ENCODE data around the gene SCGB3A2. TPM values are rescaled to one million over a fixed set of nuclear protein-coding genes. Genes with fewer than 3 reads are reported as not detected.

The SCGB3A2 gene
- total RNA-seq, 1 donor from 2014 or later: not detected

- intact Hi-C loops (cut with DNase I): no loop called here
- H3K27ac ChIP-seq: no peak overlapping the region
- H3K36me3 ChIP-seq: no peaks in the 10 kb centered on the region
- TF ChIP-seq, protein P1, sequence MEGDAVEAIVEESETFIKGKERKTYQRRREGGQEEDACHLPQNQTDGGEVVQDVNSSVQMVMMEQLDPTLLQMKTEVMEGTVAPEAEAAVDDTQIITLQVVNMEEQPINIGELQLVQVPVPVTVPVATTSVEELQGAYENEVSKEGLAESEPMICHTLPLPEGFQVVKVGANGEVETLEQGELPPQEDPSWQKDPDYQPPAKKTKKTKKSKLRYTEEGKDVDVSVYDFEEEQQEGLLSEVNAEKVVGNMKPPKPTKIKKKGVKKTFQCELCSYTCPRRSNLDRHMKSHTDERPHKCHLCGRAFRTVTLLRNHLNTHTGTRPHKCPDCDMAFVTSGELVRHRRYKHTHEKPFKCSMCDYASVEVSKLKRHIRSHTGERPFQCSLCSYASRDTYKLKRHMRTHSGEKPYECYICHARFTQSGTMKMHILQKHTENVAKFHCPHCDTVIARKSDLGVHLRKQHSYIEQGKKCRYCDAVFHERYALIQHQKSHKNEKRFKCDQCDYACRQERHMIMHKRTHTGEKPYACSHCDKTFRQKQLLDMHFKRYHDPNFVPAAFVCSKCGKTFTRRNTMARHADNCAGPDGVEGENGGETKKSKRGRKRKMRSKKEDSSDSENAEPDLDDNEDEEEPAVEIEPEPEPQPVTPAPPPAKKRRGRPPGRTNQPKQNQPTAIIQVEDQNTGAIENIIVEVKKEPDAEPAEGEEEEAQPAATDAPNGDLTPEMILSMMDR (IDR thresholded peaks at IDR 0.05): no peak
- no peak for DNase-seq (ENCODE audit: low spot score in 2 of 2)
- no peak overlapping the region for H3K4me3 ChIP-seq
- H3K27me3 ChIP-seq: no peaks in the 10 kb centered on the region
- no peaks in the 10 kb centered on the region for H3K4me1 ChIP-seq
- no peaks in the 10 kb centered on the region for H3K9me3 ChIP-seq
Observed at GRCh38 chr5:147876141-147876540, 2.4 kb upstream of the SCGB3A2 start.

DNA sequence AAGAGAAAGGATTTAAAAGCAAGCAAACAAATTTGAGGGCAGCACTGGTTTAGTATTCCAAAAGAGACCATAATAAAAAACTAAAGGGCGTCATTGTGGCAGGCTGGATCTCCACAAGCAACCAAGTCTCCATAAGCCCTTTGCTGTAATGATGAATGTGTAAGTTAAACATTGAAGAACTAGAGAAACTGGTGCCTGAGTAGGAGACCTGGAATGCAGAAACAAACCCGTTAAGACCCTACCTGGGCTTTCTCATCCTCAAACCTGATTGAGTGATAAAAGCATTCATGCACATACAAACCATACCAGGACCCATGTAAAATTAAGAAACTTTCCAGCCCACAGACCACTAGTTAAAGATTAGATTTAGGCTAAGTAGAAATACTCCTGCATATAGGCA is 1.9 kb upstream of the SCGB3A2 start:
- Histone ChIP-seq H3K4me3 (no peak overlapping the region), H3K9me3 (no peaks in the 10 kb centered on the region), H3K36me3 (no peaks in the 10 kb centered on the region), H3K4me1 (no peaks in the 10 kb centered on the region), H3K27me3 (no peaks in the 10 kb centered on the region), H3K27ac (no peak overlapping the region)
- TF ChIP-seq, protein P1 (IDR thresholded peaks at IDR 0.05): no peak
- intact Hi-C loops (cut with DNase I): no loop called here
- no peak for DNase-seq (ENCODE audit: low spot score in 2 of 2)

DNA sequence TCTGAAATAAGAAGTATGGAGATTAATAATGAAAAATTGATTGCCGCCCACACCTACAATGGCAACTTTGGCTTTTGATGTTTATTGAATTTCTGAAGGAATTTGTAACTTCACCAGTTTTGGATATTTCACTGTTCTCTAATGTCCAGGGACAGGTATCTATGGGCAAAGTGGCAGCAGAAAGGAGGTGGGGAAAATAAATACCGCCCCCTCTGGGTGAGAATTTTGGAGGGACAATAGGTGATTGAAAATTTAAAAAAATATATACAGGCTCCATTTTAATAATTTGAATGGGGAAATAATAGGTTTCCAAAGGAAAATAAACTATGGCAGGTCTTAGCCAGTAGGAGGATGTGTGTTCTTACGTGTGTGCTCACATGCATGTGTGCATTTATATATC is 1.3 kb downstream of the SCGB3A2 start:
- Histone ChIP-seq H3K4me3 (no peak overlapping the region), H3K27me3 (no peaks in the 10 kb centered on the region), H3K4me1 (no peaks in the 10 kb centered on the region), H3K36me3 (peaks cover 0 to 6% of the 10 kb centered on the region in 2 donors), H3K27ac (no peak overlapping the region), H3K9me3 (no peaks in the 10 kb centered on the region)
- TF ChIP-seq, protein P1 (IDR thresholded peaks at IDR 0.05): no peak
- no peak for DNase-seq (ENCODE audit: low spot score in 2 of 2)
- intact Hi-C loops (cut with DNase I): no loop called here

GRCh38 chr5:147880487-147880886 is 2.0 kb downstream of the SCGB3A2 start:
- intact Hi-C loops (cut with DNase I): no loop called here
- H3K9me3 ChIP-seq: no peaks in the 10 kb centered on the region
- no peaks in the 10 kb centered on the region for H3K27me3 ChIP-seq
- TF ChIP-seq, protein P1 (IDR thresholded peaks at IDR 0.05): no peak
- DNase-seq (ENCODE audit: low spot score in 2 of 2): no peak
- H3K36me3 ChIP-seq: peaks cover 0 to 8% of the 10 kb centered on the region in 2 donors
- no peak overlapping the region for H3K27ac ChIP-seq
- H3K4me1 ChIP-seq: no peaks in the 10 kb centered on the region
- no peak overlapping the region for H3K4me3 ChIP-seq

DNA sequence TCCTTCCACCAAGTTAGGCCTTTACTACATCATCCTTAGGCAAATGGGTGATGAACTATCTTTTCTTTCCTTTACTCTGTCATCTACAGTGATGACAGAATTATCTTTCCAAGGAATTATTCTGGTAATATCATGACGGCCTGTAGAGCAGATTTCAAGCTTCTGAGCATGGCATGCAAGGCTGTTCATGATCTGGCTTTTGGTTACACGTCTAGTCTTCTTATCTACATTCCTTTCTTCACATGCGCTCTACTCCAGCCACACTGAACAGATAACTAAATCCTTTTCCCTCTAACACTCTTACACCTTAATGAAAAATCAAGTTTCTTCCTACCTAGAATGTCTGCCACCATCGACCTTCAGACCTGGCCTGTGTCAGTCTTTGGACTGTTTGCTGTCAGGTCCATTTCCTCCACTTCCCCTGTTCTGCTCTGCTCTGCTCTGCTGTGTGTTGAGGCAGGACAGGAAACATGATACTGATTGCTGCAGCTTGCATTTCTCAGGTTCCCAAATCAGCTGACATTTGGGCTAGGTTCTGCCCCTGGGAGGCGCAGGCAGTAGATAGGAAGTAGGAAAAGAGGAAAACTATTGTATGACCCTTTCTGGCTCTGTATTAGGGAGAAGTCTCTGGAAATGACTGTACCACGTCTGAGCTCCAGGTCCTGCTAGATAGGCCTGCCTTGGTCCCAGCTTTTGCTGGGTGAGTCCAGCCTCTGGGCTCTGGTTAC is 4.2 kb downstream of the SCGB3A2 start:
- Histone ChIP-seq H3K27me3 (no peaks in the 10 kb centered on the region), H3K36me3 (peaks cover 0 to 8% of the 10 kb centered on the region in 2 donors), H3K4me3 (no peak overlapping the region), H3K27ac (peak overlapping the region in 1 of 2 donors; percentile 18), H3K4me1 (peaks cover 0 to 3% of the 10 kb centered on the region in 2 donors), H3K9me3 (no peaks in the 10 kb centered on the region)
- DNase-seq (ENCODE audit: low spot score in 2 of 2): no peak
- intact Hi-C loops (cut with DNase I): loop anchor here (2.0 kb wide), 1 partner anchor 22 kb away; no protein-coding TSS in a partner anchor
- TF ChIP-seq, protein P1 (IDR thresholded peaks at IDR 0.05): no peak
